GM12878 (cell line): ENCODE data around the gene IL6R. TPM values are rescaled to one million over a fixed set of nuclear protein-coding genes. Genes with fewer than 3 reads are reported as not detected.

Experiments used
- ATAC-seq: fragments of 200-7000 bp; cut with Tn5 transposase; 3 replicates; pipeline ENCODE4 v1.9.1; 2020; ENCODE audit warnings: mild to moderate bottlenecking, moderate library complexity
- BruUV-seq: library from RNA; stranded (reverse); fragments of 400-500 nt; replicated peaks from 2 replicates; lab custom pipeline; 2021; lab: Mats Ljungman, UMichigan
- CTCF ChIA-PET: fragments of 300-600 bp; sonication (Branson Sonifier 250); formaldehyde crosslinking; extraction: SDS; loops from one replicate; lab custom pipeline; 2021; ENCODE audit warnings: inconsistent platforms; lab: Yijun Ruan, JAX
- POLR2A ChIA-PET: fragments of 350-600 bp; formaldehyde crosslinking; extraction: SDS; loops from one replicate; lab custom pipeline; 2021; ENCODE audit warnings: inconsistent platforms; lab: Charles Lee
- RAD21 ChIA-PET: fragments of 300-600 bp; sonication (Branson Sonifier 250); formaldehyde crosslinking; loops from one replicate; lab custom pipeline; 2023; ENCODE audit warnings: antibody characterized with exemption; ENCODE audit not compliant: unreplicated experiment; lab: Charles Lee
- SMC1A ChIA-PET: fragments of 300-600 bp; sonication (Branson Sonifier 250); formaldehyde crosslinking; loops from one replicate; lab custom pipeline; 2023; ENCODE audit not compliant: unreplicated experiment, uncharacterized antibody; lab: Charles Lee
- DNase-seq: peaks from one replicate; pipeline ENCODE4 v3.0.0-alpha.2; 2011; ENCODE audit warnings: low read depth, low spot score
- FAIRE-seq: peaks from 3 replicates; lab custom pipeline; 2011; peaks lifted over from hg19 to GRCh38; lab: Jason Lieb, UNC
- H2AFZ ChIP-seq: 2 replicates; pipeline ENCODE4 v1.6.0; 2011; ENCODE audit warnings: low read depth, low read length, control low read depth; ENCODE audit not compliant: control insufficient read depth
- H3K27ac ChIP-seq: 2 replicates; pipeline ENCODE4 v1.5.1; 2011; ENCODE audit warnings: control low read depth; ENCODE audit not compliant: control insufficient read depth, insufficient read depth
- H3K27me3 ChIP-seq, 2 experiments: replicated peaks in 1 of 2; 2 replicates each; pipeline versions ENCODE4 v1.6.0 to v1.6.1; 2011; ENCODE audit warnings: low read length in 1 of 2; ENCODE audit not compliant: control insufficient read depth in 2 of 2, insufficient read depth in 2 of 2
- H3K36me3 ChIP-seq, 2 experiments: 2 replicates each; pipeline ENCODE4 v1.5.1; 2011; ENCODE audit warnings: low read length in 1 of 2; ENCODE audit not compliant: control insufficient read depth in 2 of 2, insufficient read depth in 2 of 2
- H3K4me1 ChIP-seq: 2 replicates; pipeline ENCODE4 v1.6.1; 2011; ENCODE audit warnings: mild to moderate bottlenecking, low read length, moderate library complexity, mixed read lengths; ENCODE audit not compliant: control insufficient read depth, insufficient read depth
- H3K4me2 ChIP-seq: 2 replicates; pipeline ENCODE4 v1.6.0; 2011; ENCODE audit warnings: control low read depth; ENCODE audit not compliant: control insufficient read depth, insufficient read depth
- H3K4me3 ChIP-seq: fragments of 200-600 bp; sonication (generic); 2 replicates; pipeline ENCODE4 v1.5.1; 2016
- H3K79me2 ChIP-seq: 2 replicates; pipeline ENCODE4 v1.6.0; 2011; ENCODE audit warnings: low read length; ENCODE audit not compliant: control insufficient read depth, insufficient read depth
- H3K9ac ChIP-seq: 2 replicates; pipeline ENCODE4 v1.8.0; 2011; ENCODE audit warnings: low read length, control low read depth, mixed read lengths; ENCODE audit not compliant: control insufficient read depth, insufficient read depth
- H3K9me3 ChIP-seq: replicated peaks from 3 replicates; pipeline ENCODE4 v1.5.1; 2011; ENCODE audit warnings: mild to moderate bottlenecking, low read length; ENCODE audit not compliant: control insufficient read depth, insufficient read depth
- H4K20me1 ChIP-seq: 2 replicates; pipeline ENCODE4 v1.6.0; 2011; ENCODE audit not compliant: control insufficient read depth, insufficient read depth
- ATF7 ChIP-seq: fragments of 450-650 bp; IDR thresholded peaks from 2 replicates; pipeline ENCODE4 v1.6.1; 2016; ENCODE audit warnings: low read depth, mild to moderate bottlenecking
- CBFB ChIP-seq: IDR thresholded peaks from 2 replicates; pipeline ENCODE4 v1.6.1; 2016; ENCODE audit warnings: antibody characterized with exemption, low read depth
- FOXK2 ChIP-seq: fragments of 450-650 bp; IDR thresholded peaks from 2 replicates; pipeline ENCODE4 v1.6.1; 2017; ENCODE audit warnings: mild to moderate bottlenecking, moderate library complexity
- HDGF ChIP-seq: fragments of 450-650 bp; IDR thresholded peaks from 2 replicates; pipeline ENCODE4 v1.6.1; 2016; ENCODE audit warnings: antibody characterized with exemption
- IKZF1 ChIP-seq: fragments of 450-650 bp; conservative IDR thresholded peaks from 2 replicates; pipeline ENCODE4 v1.6.1; 2017; ENCODE audit warnings: antibody characterized with exemption, mild to moderate bottlenecking
- IKZF2 ChIP-seq, 2 experiments: fragments of 450-650 bp; IDR thresholded peaks; 2 replicates each; pipeline ENCODE4 v1.6.1; 2017; ENCODE audit warnings: mild to moderate bottlenecking in 2 of 2, moderate library complexity in 2 of 2
- IRF4 ChIP-seq: IDR thresholded peaks from 2 replicates; pipeline ENCODE4 v1.6.1; 2011; ENCODE audit warnings: low read depth, low read length
- MYB ChIP-seq: fragments of 150-350 bp; IDR thresholded peaks from 2 replicates; pipeline ENCODE4 v1.6.1; 2014; ENCODE audit warnings: mild to moderate bottlenecking, low read depth, low read length, borderline replicate concordance
- NR2C2 ChIP-seq: IDR thresholded peaks from 2 replicates; pipeline ENCODE4 v1.6.1; 2011; ENCODE audit warnings: borderline replicate concordance, low read depth; ENCODE audit not compliant: control insufficient read depth, insufficient read length
- PAX5 ChIP-seq: IDR thresholded peaks from 2 replicates; pipeline ENCODE4 v1.6.1; 2011; ENCODE audit warnings: low read depth, low read length, borderline replicate concordance
- RFX5 ChIP-seq: IDR thresholded peaks from 2 replicates; pipeline ENCODE4 v1.6.1; 2011; ENCODE audit warnings: low read depth, low read length, improper control_type of control experiment
- RUNX3 ChIP-seq: IDR thresholded peaks from 2 replicates; pipeline ENCODE4 v1.6.1; 2012; ENCODE audit warnings: low read length, inconsistent platforms
- SUPT20H ChIP-seq: IDR thresholded peaks from 2 replicates; pipeline ENCODE4 v1.6.1; 2011; ENCODE audit warnings: low read depth, mild to moderate bottlenecking, low read length, moderate library complexity, borderline replicate concordance; ENCODE audit not compliant: control insufficient read depth
- SUZ12 ChIP-seq: fragments of 200-600 bp; sonication (generic); IDR thresholded peaks from one replicate; pipeline ENCODE4 v1.6.1; 2018; ENCODE audit warnings: antibody characterized with exemption, mild to moderate bottlenecking; ENCODE audit not compliant: unreplicated experiment
- TCF12 ChIP-seq: IDR thresholded peaks from 2 replicates; pipeline ENCODE4 v1.6.1; 2011; ENCODE audit warnings: low read depth, mild to moderate bottlenecking, low read length
- ZNF24 ChIP-seq: fragments of 450-650 bp; IDR thresholded peaks from 2 replicates; pipeline ENCODE4 v1.6.1; 2017; ENCODE audit warnings: antibody characterized with exemption, mild to moderate bottlenecking
- WGBS: methylation state at CpG from one replicate; pipeline ENCODE4 v1.1.6; 2016; ENCODE audit warnings: low lambda C conversion rate; ENCODE audit not compliant: insufficient replicate concordance, insufficient coverage; ENCODE audit errors: missing lambda C conversion rate; 5-methylcytosine and 5-hydroxymethylcytosine counted together
- in situ Hi-C: fragments of 300-500 bp; cut with MboI; formaldehyde crosslinking; loops from 9 replicates; pipeline ENCODE4 v1.14.3; 2018; ENCODE audit warnings: mixed read lengths
- intact Hi-C: fragments of 100-400 bp; cut with micrococcal nuclease; formaldehyde crosslinking; loops from one replicate; pipeline ENCODE4 v1.14.2; 2022; ENCODE audit not compliant: unreplicated experiment
- polyA plus RNA-seq, 11 experiments: library from polyadenylated mRNA; depleted of rRNA in 4 of 11; unstranded in 6 of 11; stranded (reverse) in 5 of 11; fragments of >200 nt; fragmentation: Nextera tagmentation in 4 of 11; fragmentation: Illumina TruSeq in 1 of 11; extraction: Ambion mirVana in 4 of 11; extraction: Trizol in 1 of 11; gene quantifications; 1 replicate in 1 of 11; 2 replicates in 10 of 11; pipeline versions ENCODE4 v1.2.1 to v1.2.3, GENCODE V29; 2011 to 2016; ENCODE audit warnings: inconsistent platforms in 2 of 11, missing spikeins in 2 of 11, low read depth in 1 of 11
- total RNA-seq, 4 experiments: library from RNA; depleted of rRNA in 3 of 4; stranded (reverse); fragments of >200 nt in 3 of 4; fragmentation: Illumina TruSeq in 1 of 4; extraction: Trizol in 1 of 4; gene quantifications; 2 replicates each; pipeline versions ENCODE4 v1.2.1 to v1.2.3, GENCODE V29; 2013 to 2021
- TF ChIP-seq, protein P1 (sequence below): fragments of 450-650 bp; IDR thresholded peaks from 2 replicates; pipeline ENCODE4 v1.6.1; 2016; ENCODE audit warnings: mild to moderate bottlenecking
- TF ChIP-seq, protein P2 (sequence below): fragments of 450-650 bp; formaldehyde crosslinking; IDR thresholded peaks from 2 replicates; pipeline ENCODE4 v1.5.0; 2022; ENCODE audit warnings: mild to moderate bottlenecking, missing genetic modification characterization

The IL6R gene
- total and polyA plus RNA-seq, 10 of the 15 experiments (the other 5 are each of a cell fraction or from before 2014, with no cell fraction given), result 1.9 to 43.4 (median 17.5) TPM

DNA sequence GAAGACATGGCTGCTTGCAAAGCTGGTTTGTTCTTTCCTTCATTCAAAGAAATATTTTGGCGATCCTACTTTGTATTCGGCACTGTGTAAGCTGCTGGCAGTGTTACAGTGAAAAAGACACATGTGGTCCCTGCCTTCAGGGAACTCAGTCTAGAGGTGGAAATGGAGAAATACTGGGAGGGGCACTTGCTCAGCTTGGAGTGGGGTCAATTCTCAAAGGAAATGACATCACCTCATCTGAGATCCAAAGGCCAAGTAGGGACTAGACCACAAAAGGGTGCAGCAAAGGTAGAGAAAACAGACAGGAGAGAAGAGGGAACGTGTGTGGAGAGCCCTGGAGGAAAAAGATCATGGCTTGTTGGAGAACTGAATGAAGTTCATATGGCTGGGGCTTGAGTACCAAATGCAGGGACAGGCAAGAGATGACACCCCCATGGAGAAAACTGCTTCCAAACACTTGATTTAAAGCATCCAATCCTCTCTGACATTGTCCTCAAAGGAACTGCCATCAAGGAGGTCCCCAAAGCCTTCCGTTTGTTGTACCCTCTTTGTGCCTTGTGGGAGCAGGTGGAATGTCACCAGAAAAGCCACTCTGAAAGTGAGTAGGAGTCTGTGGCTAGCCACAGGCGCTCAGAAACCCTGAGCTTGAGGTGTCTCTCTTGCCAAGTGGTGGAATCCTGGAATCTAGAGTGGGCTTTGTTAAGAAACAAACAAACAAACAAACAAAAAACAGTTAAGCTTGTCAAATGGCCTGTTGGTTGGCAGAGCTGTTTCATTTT lies 48.6 kb downstream of the IL6R start:
- no peak; the same call in 1 of the 3 replicates for ATAC-seq

More for the DNA sequence above, 48.6 kb downstream of the IL6R start:
- no peak for TF ChIP-seq TCF12
- TF ChIP-seq SUZ12, result no peak
- TF ChIP-seq FOXK2, result no peak
- TF ChIP-seq RUNX3, result peak; percentile 87
- TF ChIP-seq, protein P1, sequence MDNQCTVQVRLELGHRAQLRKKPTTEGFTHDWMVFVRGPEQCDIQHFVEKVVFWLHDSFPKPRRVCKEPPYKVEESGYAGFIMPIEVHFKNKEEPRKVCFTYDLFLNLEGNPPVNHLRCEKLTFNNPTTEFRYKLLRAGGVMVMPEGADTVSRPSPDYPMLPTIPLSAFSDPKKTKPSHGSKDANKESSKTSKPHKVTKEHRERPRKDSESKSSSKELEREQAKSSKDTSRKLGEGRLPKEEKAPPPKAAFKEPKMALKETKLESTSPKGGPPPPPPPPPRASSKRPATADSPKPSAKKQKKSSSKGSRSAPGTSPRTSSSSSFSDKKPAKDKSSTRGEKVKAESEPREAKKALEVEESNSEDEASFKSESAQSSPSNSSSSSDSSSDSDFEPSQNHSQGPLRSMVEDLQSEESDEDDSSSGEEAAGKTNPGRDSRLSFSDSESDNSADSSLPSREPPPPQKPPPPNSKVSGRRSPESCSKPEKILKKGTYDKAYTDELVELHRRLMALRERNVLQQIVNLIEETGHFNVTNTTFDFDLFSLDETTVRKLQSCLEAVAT, result no peak
- no peak for TF ChIP-seq PAX5
- TF ChIP-seq NR2C2, result no peak
- TF ChIP-seq SUPT20H, result no peak
- TF ChIP-seq RFX5, result no peak
- TF ChIP-seq MYB, result no peak
- no peak for TF ChIP-seq HDGF
- TF ChIP-seq ZNF24, result no peak
- 0 out of 2 replicates have a peak, but pooled peaks have one; percentile 17 for TF ChIP-seq ATF7
- TF ChIP-seq, protein P2, sequence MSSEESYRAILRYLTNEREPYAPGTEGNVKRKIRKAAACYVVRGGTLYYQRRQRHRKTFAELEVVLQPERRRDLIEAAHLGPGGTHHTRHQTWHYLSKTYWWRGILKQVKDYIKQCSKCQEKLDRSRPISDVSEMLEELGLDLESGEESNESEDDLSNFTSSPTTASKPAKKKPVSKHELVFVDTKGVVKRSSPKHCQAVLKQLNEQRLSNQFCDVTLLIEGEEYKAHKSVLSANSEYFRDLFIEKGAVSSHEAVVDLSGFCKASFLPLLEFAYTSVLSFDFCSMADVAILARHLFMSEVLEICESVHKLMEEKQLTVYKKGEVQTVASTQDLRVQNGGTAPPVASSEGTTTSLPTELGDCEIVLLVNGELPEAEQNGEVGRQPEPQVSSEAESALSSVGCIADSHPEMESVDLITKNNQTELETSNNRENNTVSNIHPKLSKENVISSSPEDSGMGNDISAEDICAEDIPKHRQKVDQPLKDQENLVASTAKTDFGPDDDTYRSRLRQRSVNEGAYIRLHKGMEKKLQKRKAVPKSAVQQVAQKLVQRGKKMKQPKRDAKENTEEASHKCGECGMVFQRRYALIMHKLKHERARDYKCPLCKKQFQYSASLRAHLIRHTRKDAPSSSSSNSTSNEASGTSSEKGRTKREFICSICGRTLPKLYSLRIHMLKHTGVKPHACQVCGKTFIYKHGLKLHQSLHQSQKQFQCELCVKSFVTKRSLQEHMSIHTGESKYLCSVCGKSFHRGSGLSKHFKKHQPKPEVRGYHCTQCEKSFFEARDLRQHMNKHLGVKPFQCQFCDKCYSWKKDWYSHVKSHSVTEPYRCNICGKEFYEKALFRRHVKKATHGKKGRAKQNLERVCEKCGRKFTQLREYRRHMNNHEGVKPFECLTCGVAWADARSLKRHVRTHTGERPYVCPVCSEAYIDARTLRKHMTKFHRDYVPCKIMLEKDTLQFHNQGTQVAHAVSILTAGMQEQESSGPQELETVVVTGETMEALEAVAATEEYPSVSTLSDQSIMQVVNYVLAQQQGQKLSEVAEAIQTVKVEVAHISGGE (CRISPR knock-in tag), result no peak
- no peak for TF ChIP-seq IRF4
- TF ChIP-seq CBFB, result peak; percentile 56; the same call in 1 of the 2 replicates
- TF ChIP-seq IKZF2 (IDR thresholded peaks at IDR 0.05), result peak; percentile 28 to 36; a peak in 2 of 4 replicates
- peak; percentile 55; the same call in 1 of the 2 replicates for TF ChIP-seq IKZF1
- H3K36me3 ChIP-seq, result peaks cover 0 to 3% of the 10 kb centered on the region in 2 experiments; a peak in 1 of 4 replicates
- H3K79me2 ChIP-seq, result no peaks in the 10 kb centered on the region
- H3K27me3 ChIP-seq, result no peaks in the 10 kb centered on the region
- DNase-seq (no peak), FAIRE-seq (no peak)
- no peak overlapping the region for H3K4me3 ChIP-seq
- 39% methylated on average over 5 of the region's 5 CpGs for WGBS
- H3K9me3 ChIP-seq, result no peaks in the 10 kb centered on the region
- RAD21 ChIA-PET, result interaction anchor here (0.6 to 0.7 kb wide), 3 partner anchors 10 to 14 kb away, joined by 3 to 4 read pairs (median 4); no protein-coding TSS in a partner anchor
- in situ Hi-C loops (no loop called here), intact Hi-C loops (no loop called here)
- H3K4me2 ChIP-seq, result no peak overlapping the region
- no peak overlapping the region for H2AFZ ChIP-seq
- SMC1A ChIA-PET, result interaction anchor here (0.7 to 2.1 kb wide), 10 partner anchors 10 to 101 kb away, joined by 3 to 5 read pairs (median 3); partner anchors contain the start of gene IL6R
- POLR2A ChIA-PET, result interaction anchor here (0.6 kb wide), 2 partner anchors 41 to 280 kb away, joined by 3 to 5 read pairs; no protein-coding TSS in a partner anchor
- CTCF ChIA-PET, result interaction anchor here (0.6 to 1.7 kb wide), 7 partner anchors 11 to 101 kb away, joined by 3 to 6 read pairs (median 4); no protein-coding TSS in a partner anchor
- H4K20me1 ChIP-seq, result no peaks in the 10 kb centered on the region
- BruUV-seq, result TSS peak; percentile 45
- H3K4me1 ChIP-seq, result peaks cover 11% of the 10 kb centered on the region; the same call in 1 of the 2 replicates
- no peak overlapping the region for H3K9ac ChIP-seq
- no peak overlapping the region for H3K27ac ChIP-seq
